ENCODE data around the gene MGMT. TPM values are rescaled to one million over a fixed set of nuclear protein-coding genes. Genes with fewer than 3 reads are reported as not detected.
A peak's percentile ranks its signal among the peaks of the same experiment; 100 is the strongest.

The MGMT gene
- total and polyA plus RNA-seq, 5 donors from 2014 or later = 18.7 to 48.0 (median 35.2) TPM

GRCh38 chr10:129772468-129773358 is 305.7 kb downstream of the MGMT start:
- no peaks in the 10 kb centered on the region for H3K9me3 ChIP-seq (ENCODE audit: control insufficient read depth in 2 of 2, low read length in 2 of 2)
- no peaks in the 10 kb centered on the region for H3K36me3 ChIP-seq (ENCODE audit: control insufficient read depth, insufficient read depth, low read length)
- no peak for ATAC-seq (ENCODE audit: low read depth in 2 of 2)
- H3K36me3 Mint-ChIP-seq = peaks cover 21% of the 10 kb centered on the region
- no peak for DNase-seq
- no peak overlapping the region for H3K4me3 ChIP-seq (ENCODE audit: low read depth, low read length)
- H3K4me1 Mint-ChIP-seq = peaks cover 0 to 2% (median 0%) of the 10 kb centered on the region in 4 donors
- no peaks in the 10 kb centered on the region for H3K27me3 Mint-ChIP-seq
- no peak overlapping the region for H3K27ac Mint-ChIP-seq
- no peaks in the 10 kb centered on the region for H3K4me1 ChIP-seq (ENCODE audit: control insufficient read depth, insufficient read depth, low read length, poor library complexity, severe bottlenecking)
- peaks cover 0 to 2% (median 0%) of the 10 kb centered on the region in 7 donors for H3K9me3 Mint-ChIP-seq
- H3K4me3 Mint-ChIP-seq = no peak overlapping the region
- H3K27ac ChIP-seq (ENCODE audit: insufficient read depth, low read length, poor library complexity, severe bottlenecking) = no peak overlapping the region
- no peaks in the 10 kb centered on the region for H3K27me3 ChIP-seq (ENCODE audit: control insufficient read depth, insufficient read depth, low read length)

GRCh38 chr10:129773359-129773990 is 306.4 kb downstream of the MGMT start:
- Histone ChIP-seq H3K9me3 (ENCODE audit: control insufficient read depth in 2 of 2, low read length in 2 of 2) (no peaks in the 10 kb centered on the region), H3K27me3 (ENCODE audit: control insufficient read depth, insufficient read depth, low read length) (no peaks in the 10 kb centered on the region), H3K4me3 (ENCODE audit: low read depth, low read length) (no peak overlapping the region), H3K4me1 (ENCODE audit: control insufficient read depth, insufficient read depth, low read length, poor library complexity, severe bottlenecking) (no peaks in the 10 kb centered on the region), H3K27ac (ENCODE audit: insufficient read depth, low read length, poor library complexity, severe bottlenecking) (no peak overlapping the region), H3K36me3 (ENCODE audit: control insufficient read depth, insufficient read depth, low read length) (no peaks in the 10 kb centered on the region)
- Mint-ChIP-seq H3K27ac (no peak overlapping the region), H3K36me3 (peaks cover 21% of the 10 kb centered on the region), H3K4me1 (peaks cover 0 to 2% (median 0%) of the 10 kb centered on the region in 4 donors), H3K4me3 (no peak overlapping the region), H3K27me3 (no peaks in the 10 kb centered on the region), H3K9me3 (peaks cover 0 to 2% (median 0%) of the 10 kb centered on the region in 7 donors)
- no peak for DNase-seq
- no peak for ATAC-seq (ENCODE audit: low read depth in 2 of 2)

- no peak for ATAC-seq (ENCODE audit: low read depth in 2 of 2)
- peaks cover 0 to 2% (median 0%) of the 10 kb centered on the region in 7 donors for H3K9me3 Mint-ChIP-seq
- DNase-seq = no peak
- no peak overlapping the region for H3K4me3 Mint-ChIP-seq
- H3K36me3 Mint-ChIP-seq = peaks cover 18% of the 10 kb centered on the region
- no peak overlapping the region for H3K27ac Mint-ChIP-seq
- Histone ChIP-seq H3K9me3 (ENCODE audit: control insufficient read depth in 2 of 2, low read length in 2 of 2) (no peaks in the 10 kb centered on the region), H3K27ac (ENCODE audit: insufficient read depth, low read length, poor library complexity, severe bottlenecking) (no peak overlapping the region), H3K4me1 (ENCODE audit: control insufficient read depth, insufficient read depth, low read length, poor library complexity, severe bottlenecking) (no peaks in the 10 kb centered on the region), H3K36me3 (ENCODE audit: control insufficient read depth, insufficient read depth, low read length) (no peaks in the 10 kb centered on the region), H3K4me3 (ENCODE audit: low read depth, low read length) (no peak overlapping the region), H3K27me3 (ENCODE audit: control insufficient read depth, insufficient read depth, low read length) (no peaks in the 10 kb centered on the region)
- peaks cover 0 to 2% (median 0%) of the 10 kb centered on the region in 4 donors for H3K4me1 Mint-ChIP-seq
- no peaks in the 10 kb centered on the region for H3K27me3 Mint-ChIP-seq
Observed at GRCh38 chr10:129774082-129774735, 307.2 kb downstream of the MGMT start.

- peaks cover 12% of the 10 kb centered on the region for H3K36me3 Mint-ChIP-seq
- no peaks in the 10 kb centered on the region for H3K27me3 Mint-ChIP-seq
- Histone ChIP-seq H3K36me3 (ENCODE audit: control insufficient read depth, insufficient read depth, low read length) (no peaks in the 10 kb centered on the region), H3K9me3 (ENCODE audit: control insufficient read depth in 2 of 2, low read length in 2 of 2) (no peaks in the 10 kb centered on the region), H3K4me1 (ENCODE audit: control insufficient read depth, insufficient read depth, low read length, poor library complexity, severe bottlenecking) (no peaks in the 10 kb centered on the region), H3K4me3 (ENCODE audit: low read depth, low read length) (no peak overlapping the region), H3K27ac (ENCODE audit: insufficient read depth, low read length, poor library complexity, severe bottlenecking) (no peak overlapping the region), H3K27me3 (ENCODE audit: control insufficient read depth, insufficient read depth, low read length) (no peaks in the 10 kb centered on the region)
- no peak for DNase-seq
- no peak for ATAC-seq (ENCODE audit: low read depth in 2 of 2)
- H3K4me1 Mint-ChIP-seq = peaks cover 0 to 2% (median 0%) of the 10 kb centered on the region in 4 donors
- peaks cover 0 to 2% (median 0%) of the 10 kb centered on the region in 7 donors for H3K9me3 Mint-ChIP-seq
- H3K27ac Mint-ChIP-seq = no peak overlapping the region
- H3K4me3 Mint-ChIP-seq = no peak overlapping the region
Observed at GRCh38 chr10:129774736-129775401, 307.8 kb downstream of the MGMT start.

- peaks cover 0 to 2% (median 0%) of the 10 kb centered on the region in 4 donors for H3K4me1 Mint-ChIP-seq
- no peaks in the 10 kb centered on the region for H3K27me3 ChIP-seq (ENCODE audit: control insufficient read depth, insufficient read depth, low read length)
- peak overlapping the region in 1 of 4 donors; percentile 38 for H3K4me3 Mint-ChIP-seq
- no peak for DNase-seq
- H3K4me1 ChIP-seq (ENCODE audit: control insufficient read depth, insufficient read depth, low read length, poor library complexity, severe bottlenecking) = no peaks in the 10 kb centered on the region
- H3K4me3 ChIP-seq (ENCODE audit: low read depth, low read length) = no peak overlapping the region
- no peak overlapping the region for H3K27ac ChIP-seq (ENCODE audit: insufficient read depth, low read length, poor library complexity, severe bottlenecking)
- H3K36me3 ChIP-seq (ENCODE audit: control insufficient read depth, insufficient read depth, low read length) = no peaks in the 10 kb centered on the region
- peaks cover 7% of the 10 kb centered on the region for H3K36me3 Mint-ChIP-seq
- no peaks in the 10 kb centered on the region for H3K27me3 Mint-ChIP-seq
- H3K9me3 Mint-ChIP-seq = peaks cover 0 to 2% (median 0%) of the 10 kb centered on the region in 7 donors
- no peak for ATAC-seq (ENCODE audit: low read depth in 2 of 2)
- no peaks in the 10 kb centered on the region for H3K9me3 ChIP-seq (ENCODE audit: control insufficient read depth in 2 of 2, low read length in 2 of 2)
- H3K27ac Mint-ChIP-seq = no peak overlapping the region
Observed at GRCh38 chr10:129775681-129776080, 308.6 kb downstream of the MGMT start.

- Histone ChIP-seq H3K4me1 (ENCODE audit: control insufficient read depth, insufficient read depth, low read length, poor library complexity, severe bottlenecking) (no peaks in the 10 kb centered on the region), H3K4me3 (ENCODE audit: low read depth, low read length) (no peak overlapping the region), H3K36me3 (ENCODE audit: control insufficient read depth, insufficient read depth, low read length) (no peaks in the 10 kb centered on the region), H3K9me3 (ENCODE audit: control insufficient read depth in 2 of 2, low read length in 2 of 2) (no peaks in the 10 kb centered on the region), H3K27ac (ENCODE audit: insufficient read depth, low read length, poor library complexity, severe bottlenecking) (no peak overlapping the region), H3K27me3 (ENCODE audit: control insufficient read depth, insufficient read depth, low read length) (no peaks in the 10 kb centered on the region)
- DNase-seq (no peak), ATAC-seq (ENCODE audit: low read depth in 2 of 2) (no peak)
- no peaks in the 10 kb centered on the region for H3K27me3 Mint-ChIP-seq
- peaks cover 3% of the 10 kb centered on the region for H3K36me3 Mint-ChIP-seq
- H3K4me3 Mint-ChIP-seq = peak overlapping the region in 1 of 4 donors; percentile 59
- no peak overlapping the region for H3K27ac Mint-ChIP-seq
- H3K4me1 Mint-ChIP-seq = peaks cover 0 to 2% (median 0%) of the 10 kb centered on the region in 4 donors
- peaks cover 0 to 3% (median 0%) of the 10 kb centered on the region in 7 donors for H3K9me3 Mint-ChIP-seq
Observed at GRCh38 chr10:129777687-129778086, 310.6 kb downstream of the MGMT start.

GRCh38 chr10:129778571-129778970 is 311.5 kb downstream of the MGMT start:
- peaks cover 0 to 2% (median 0%) of the 10 kb centered on the region in 4 donors for H3K4me1 Mint-ChIP-seq
- no peaks in the 10 kb centered on the region for H3K9me3 ChIP-seq (ENCODE audit: control insufficient read depth in 2 of 2, low read length in 2 of 2)
- H3K4me1 ChIP-seq (ENCODE audit: control insufficient read depth, insufficient read depth, low read length, poor library complexity, severe bottlenecking) = no peaks in the 10 kb centered on the region

More at GRCh38 chr10:129778571-129778970, 311.5 kb downstream of the MGMT start:
- no peak overlapping the region for H3K4me3 Mint-ChIP-seq
- H3K36me3 ChIP-seq (ENCODE audit: control insufficient read depth, insufficient read depth, low read length) = no peaks in the 10 kb centered on the region
- DNase-seq (no peak), ATAC-seq (ENCODE audit: low read depth in 2 of 2) (no peak)
- H3K9me3 Mint-ChIP-seq = peaks cover 0 to 3% (median 0%) of the 10 kb centered on the region in 7 donors
- no peak overlapping the region for H3K4me3 ChIP-seq (ENCODE audit: low read depth, low read length)
- no peaks in the 10 kb centered on the region for H3K27me3 ChIP-seq (ENCODE audit: control insufficient read depth, insufficient read depth, low read length)
- H3K27ac Mint-ChIP-seq = no peak overlapping the region
- peaks cover 3% of the 10 kb centered on the region for H3K36me3 Mint-ChIP-seq
- H3K27me3 Mint-ChIP-seq = no peaks in the 10 kb centered on the region
- H3K27ac ChIP-seq (ENCODE audit: insufficient read depth, low read length, poor library complexity, severe bottlenecking) = no peak overlapping the region
